CD4-positive, alpha-beta T cell treated with Interleukin-4 for 4 hours (primary cell): Measurements from ENCODE around the gene NKD2.

Source experiments
- DNase-seq: peaks from one replicate; pipeline ENCODE4 v3.0.0-alpha.2; 2020

Gene NKD2

GRCh38 chr5:1001406-1002270 lies 7.0 kb upstream of the NKD2 start:
- DNase-seq: no peak

- DNase-seq: no peak
These were observed 6.4 kb upstream of the NKD2 start for GRCh38 chr5:1002271-1002546.

- DNase-seq: no peak
These were observed 5.8 kb upstream of the NKD2 start for GRCh38 chr5:1002836-1003235.

GRCh38 chr5:1003296-1003937 lies 5.2 kb upstream of the NKD2 start:
- DNase-seq: peak; percentile 8

GRCh38 chr5:1004461-1005248 lies 3.9 kb upstream of the NKD2 start:
- peak; percentile 15 for DNase-seq

GRCh38 chr5:1005249-1005851 lies 3.3 kb upstream of the NKD2 start:
- DNase-seq: no peak

- DNase-seq: no peak
These were observed 2.5 kb upstream of the NKD2 start for GRCh38 chr5:1005904-1006655.

- no peak for DNase-seq
These were observed 1.9 kb upstream of the NKD2 start for GRCh38 chr5:1006656-1007071.

- no peak for DNase-seq
These were observed 1.4 kb upstream of the NKD2 start for GRCh38 chr5:1007221-1007680.

- no peak for DNase-seq
These were observed 736 bp upstream of the NKD2 start for GRCh38 chr5:1007681-1008450.

- DNase-seq: no peak
These were observed 968 bp downstream of the NKD2 start for GRCh38 chr5:1009359-1010180.

GRCh38 chr5:1010181-1010510 lies 1.5 kb downstream of the NKD2 start:
- DNase-seq: no peak

- no peak for DNase-seq
These were observed 2.0 kb downstream of the NKD2 start for GRCh38 chr5:1010641-1011046.

- DNase-seq: no peak
These were observed 2.6 kb downstream of the NKD2 start for GRCh38 chr5:1011226-1011631.

GRCh38 chr5:1011741-1012312 lies 3.2 kb downstream of the NKD2 start:
- no peak for DNase-seq

GRCh38 chr5:1012313-1012841 lies 3.8 kb downstream of the NKD2 start:
- no peak for DNase-seq

- no peak for DNase-seq
These were observed 4.3 kb downstream of the NKD2 start for GRCh38 chr5:1012900-1013237.

GRCh38 chr5:1013238-1013947 lies 4.8 kb downstream of the NKD2 start:
- DNase-seq: no peak

- DNase-seq: no peak
These were observed 5.3 kb downstream of the NKD2 start for GRCh38 chr5:1013948-1014301.

- no peak for DNase-seq
These were observed 5.7 kb downstream of the NKD2 start for GRCh38 chr5:1014346-1014745.
